HCT116 (cell line): Measurements from ENCODE around the gene UBE2J2.

ENCODE experiments used
- CEBPB ChIP-seq: IDR thresholded peaks from 2 replicates; pipeline ENCODE4 v1.6.1; 2012; ENCODE audit warnings: low read depth
- EGR1 ChIP-seq: IDR thresholded peaks from 2 replicates; pipeline ENCODE4 v1.6.1; 2012; ENCODE audit warnings: low read depth
- ELF1 ChIP-seq: IDR thresholded peaks from 2 replicates; pipeline ENCODE4 v1.6.1; 2012; ENCODE audit warnings: low read depth, borderline replicate concordance
- EZH2 ChIP-seq: fragments of 200-600 bp; sonication (generic); IDR thresholded peaks from 2 replicates; pipeline ENCODE4 v1.6.1; 2017; ENCODE audit warnings: antibody characterized with exemption, mixed run types
- EZH2phosphoT487 ChIP-seq: fragments of 200-600 bp; IDR thresholded peaks from 2 replicates; pipeline ENCODE4 v1.6.1; 2018; ENCODE audit warnings: antibody characterized with exemption, borderline replicate concordance
- MAX ChIP-seq: IDR thresholded peaks from 2 replicates; pipeline ENCODE4 v1.6.1; 2012
- POLR2A ChIP-seq: IDR thresholded peaks from 2 replicates; pipeline ENCODE4 v1.7.0; 2011; ENCODE audit warnings: borderline replicate concordance; ENCODE audit not compliant: insufficient read depth, insufficient read length; ENCODE audit errors: extremely low read depth
- POLR2AphosphoS5 ChIP-seq: IDR thresholded peaks from 2 replicates; pipeline ENCODE4 v1.6.1; 2011; ENCODE audit warnings: mild to moderate bottlenecking, low read depth, low read length, moderate library complexity
- RAD21 ChIP-seq: IDR thresholded peaks from 2 replicates; pipeline ENCODE4 v1.6.1; 2012; ENCODE audit warnings: low read depth, mild to moderate bottlenecking
- SIN3A ChIP-seq: IDR thresholded peaks from 2 replicates; pipeline ENCODE4 v1.6.1; 2012; ENCODE audit warnings: low read depth
- ZNF274 ChIP-seq: fragments of 200-500 bp; sonication (Bioruptor generic); IDR thresholded peaks from 2 replicates; pipeline ENCODE4 v1.6.1; 2014; ENCODE audit warnings: mild to moderate bottlenecking, low read depth, low read length, inconsistent platforms
- TF ChIP-seq, protein P1 (sequence below), 3 experiments: fragments of 200-600 bp in 1 of 3; sonication (generic) in 1 of 3; IDR thresholded peaks in 2 of 3; conservative IDR thresholded peaks in 1 of 3; 2 replicates each; pipeline ENCODE4 v1.5.1; 2012 to 2017; ENCODE audit warnings: low read depth in 2 of 3, low read length in 2 of 3, antibody characterized with exemption in 1 of 3, borderline replicate concordance in 1 of 3, control low read depth in 1 of 3, mild to moderate bottlenecking in 1 of 3, mixed read lengths in 1 of 3, mixed run types in 1 of 3, moderate library complexity in 1 of 3; ENCODE audit not compliant: insufficient read depth in 1 of 3

GRCh38 chr1:1321477-1321876 lies 47.8 kb upstream of the UBE2J2 start:
- TF ChIP-seq ZNF274 (no peak), POLR2A (no peak), ELF1 (no peak), EZH2 (no peak), EGR1 (no peak), POLR2AphosphoS5 (no peak), RAD21 (no peak), EZH2phosphoT487 (no peak), SIN3A (no peak), MAX (no peak), CEBPB (no peak)
- TF ChIP-seq, protein P1, sequence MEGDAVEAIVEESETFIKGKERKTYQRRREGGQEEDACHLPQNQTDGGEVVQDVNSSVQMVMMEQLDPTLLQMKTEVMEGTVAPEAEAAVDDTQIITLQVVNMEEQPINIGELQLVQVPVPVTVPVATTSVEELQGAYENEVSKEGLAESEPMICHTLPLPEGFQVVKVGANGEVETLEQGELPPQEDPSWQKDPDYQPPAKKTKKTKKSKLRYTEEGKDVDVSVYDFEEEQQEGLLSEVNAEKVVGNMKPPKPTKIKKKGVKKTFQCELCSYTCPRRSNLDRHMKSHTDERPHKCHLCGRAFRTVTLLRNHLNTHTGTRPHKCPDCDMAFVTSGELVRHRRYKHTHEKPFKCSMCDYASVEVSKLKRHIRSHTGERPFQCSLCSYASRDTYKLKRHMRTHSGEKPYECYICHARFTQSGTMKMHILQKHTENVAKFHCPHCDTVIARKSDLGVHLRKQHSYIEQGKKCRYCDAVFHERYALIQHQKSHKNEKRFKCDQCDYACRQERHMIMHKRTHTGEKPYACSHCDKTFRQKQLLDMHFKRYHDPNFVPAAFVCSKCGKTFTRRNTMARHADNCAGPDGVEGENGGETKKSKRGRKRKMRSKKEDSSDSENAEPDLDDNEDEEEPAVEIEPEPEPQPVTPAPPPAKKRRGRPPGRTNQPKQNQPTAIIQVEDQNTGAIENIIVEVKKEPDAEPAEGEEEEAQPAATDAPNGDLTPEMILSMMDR (IDR thresholded peaks at IDR 0.05 in 2 of 3, conservative IDR thresholded peaks at IDR 0.05 in 1 of 3; ENCODE audit: borderline replicate concordance in 1 of 3, insufficient read depth in 1 of 3, low read depth in 2 of 3, low read length in 2 of 3): no peak
